HepG2 (cell line): ENCODE results near the gene LARP1. TPM values are rescaled to one million over a fixed set of nuclear protein-coding genes. Genes with fewer than 3 reads are reported as not detected.

Source experiments
- ATAC-seq: fragments of 200-7000 bp; cut with Tn5 transposase; 3 replicates; pipeline ENCODE4 v1.9.1; 2020; ENCODE audit warnings: mild to moderate bottlenecking, moderate library complexity
- BruUV-seq: library from RNA; stranded (reverse); fragments of 400-500 nt; replicated peaks from 2 replicates; lab custom pipeline; 2021; lab: Mats Ljungman, UMichigan
- CTCF ChIA-PET: fragments of 300-600 bp; formaldehyde crosslinking; extraction: SDS; loops from one replicate; lab custom pipeline; 2021; ENCODE audit warnings: low total read pairs, inconsistent platforms, low intra/inter-chr PET ratio; lab: Yijun Ruan, JAX
- POLR2A ChIA-PET: fragments of 350-600 bp; sonication (Branson Sonifier 250); formaldehyde crosslinking; loops from one replicate; lab custom pipeline; 2020; ENCODE audit warnings: antibody characterized with exemption, inconsistent platforms; lab: Yijun Ruan, JAX
- DNase-seq: peaks from one replicate; pipeline ENCODE4 v3.0.0-alpha.2; 2015; ENCODE audit warnings: low spot score
- FAIRE-seq: peaks from 3 replicates; lab custom pipeline; 2011; peaks lifted over from hg19 to GRCh38; lab: Jason Lieb, UNC
- H2AFZ ChIP-seq: one replicate; pipeline ENCODE4 v1.6.1; 2011; ENCODE audit warnings: low read length, inconsistent platforms
- H3K27ac ChIP-seq: fragments of 300-600 bp; 3 replicates; pipeline ENCODE4 v1.8.0; 2011; ENCODE audit warnings: mixed run types, mild to moderate bottlenecking, mixed read lengths, low read length, inconsistent platforms; ENCODE audit not compliant: insufficient read depth; ENCODE audit errors: extremely low read length
- H3K27me3 ChIP-seq, 2 experiments: fragments of 200-600 bp in 1 of 2; 2 replicates in 1 of 2; 3 replicates in 1 of 2; pipeline versions ENCODE4 v1.6.0 to v1.8.0; 2011; ENCODE audit warnings: low read length in 2 of 2, mild to moderate bottlenecking in 2 of 2, moderate library complexity in 2 of 2, inconsistent platforms in 1 of 2; ENCODE audit not compliant: insufficient read depth in 2 of 2, control insufficient read depth in 1 of 2
- H3K36me3 ChIP-seq, 2 experiments: fragments of 200-600 bp in 1 of 2; replicated peaks in 1 of 2; 2 replicates in 1 of 2; 3 replicates in 1 of 2; pipeline versions ENCODE4 v1.5.1 to v1.8.0; 2011; ENCODE audit warnings: low read length in 2 of 2, inconsistent platforms in 1 of 2; ENCODE audit not compliant: insufficient read depth in 2 of 2, control insufficient read depth in 1 of 2
- H3K4me1 ChIP-seq: 2 replicates; pipeline ENCODE4 v1.5.1; 2012; ENCODE audit warnings: low read length, inconsistent platforms; ENCODE audit not compliant: insufficient read depth
- H3K4me2 ChIP-seq: 2 replicates; pipeline ENCODE4 v1.6.0; 2011; ENCODE audit warnings: low read depth, low read length, inconsistent platforms
- H3K4me3 ChIP-seq, 3 experiments: fragments of 200-600 bp in 1 of 3; sonication (generic), shearing (Covaris generic) in 1 of 3; replicated peaks in 1 of 3; 2 replicates each; pipeline ENCODE4 v1.5.1; 2011 to 2016; ENCODE audit warnings: low read length in 3 of 3, inconsistent platforms in 2 of 3, low read depth in 2 of 3, mild to moderate bottlenecking in 2 of 3, control low read depth in 1 of 3, mixed read lengths in 1 of 3; ENCODE audit not compliant: insufficient read depth in 1 of 3
- H3K79me2 ChIP-seq: one replicate; pipeline ENCODE4 v1.6.1; 2011; ENCODE audit warnings: low read length, inconsistent platforms; ENCODE audit not compliant: insufficient read depth
- H3K9ac ChIP-seq: 2 replicates; pipeline ENCODE4 v1.6.0; 2011; ENCODE audit warnings: mild to moderate bottlenecking, low read depth, low read length, inconsistent platforms; ENCODE audit not compliant: insufficient read depth
- H3K9me3 ChIP-seq: 2 replicates; pipeline ENCODE4 v1.5.1; 2012; ENCODE audit warnings: mild to moderate bottlenecking, low read length
- H4K20me1 ChIP-seq: 2 replicates; pipeline ENCODE4 v1.6.0; 2011; ENCODE audit warnings: inconsistent platforms, mild to moderate bottlenecking, low read length, moderate library complexity; ENCODE audit not compliant: insufficient read depth
- ADNP ChIP-seq: sonication (generic); formaldehyde crosslinking; IDR thresholded peaks from 2 replicates; pipeline ENCODE4 v1.4.0; 2020; ENCODE audit warnings: missing genetic modification reagents
- CCAR2 ChIP-seq: fragments of 200-400 bp; formaldehyde crosslinking; optimal IDR thresholded peaks from 2 replicates; pipeline ENCODE3; 2018; ENCODE audit warnings: low read depth, mild to moderate bottlenecking, low read length, moderate library complexity
- DMAP1 ChIP-seq: IDR thresholded peaks from 2 replicates; pipeline ENCODE4 v1.6.1; 2016
- KDM2A ChIP-seq: sonication (generic); formaldehyde crosslinking; IDR thresholded peaks from 2 replicates; pipeline ENCODE4 v1.4.0; 2020; ENCODE audit warnings: low read depth, missing genetic modification reagents, borderline replicate concordance
- PCBP1 ChIP-seq: fragments of 200-400 bp; formaldehyde crosslinking; IDR thresholded peaks from 2 replicates; pipeline ENCODE4 v1.6.1; 2017; ENCODE audit warnings: mild to moderate bottlenecking, low read depth, low read length, borderline replicate concordance
- PHF20 ChIP-seq: sonication (generic); formaldehyde crosslinking; IDR thresholded peaks from 2 replicates; pipeline ENCODE4 v1.5.0; 2020; ENCODE audit warnings: mild to moderate bottlenecking, missing genetic modification reagents
- TBP ChIP-seq: sonication (generic); formaldehyde crosslinking; IDR thresholded peaks from 2 replicates; pipeline ENCODE4 v1.5.0; 2020; ENCODE audit warnings: missing genetic modification reagents
- ZNF800 ChIP-seq: sonication (generic); formaldehyde crosslinking; IDR thresholded peaks from 2 replicates; pipeline ENCODE4 v1.4.0; 2020; ENCODE audit warnings: missing genetic modification reagents
- WGBS: methylation state at CpG from one replicate; pipeline ENCODE4 v1.1.6; 2017; ENCODE audit warnings: low lambda C conversion rate; 5-methylcytosine and 5-hydroxymethylcytosine counted together
- in situ Hi-C: cut with HindIII; loops from 2 replicates; pipeline ENCODE4 v1.10.0; 2017; ENCODE audit warnings: low pct_unique_long_range_greater_than_20kb; ENCODE audit not compliant: extremely low pct_ligation_motif_present
- intact Hi-C: fragments of 100-400 bp; cut with micrococcal nuclease; formaldehyde crosslinking; loops from one replicate; pipeline ENCODE4 v1.10.0; 2022; ENCODE audit not compliant: unreplicated experiment
- polyA plus RNA-seq, 8 experiments: library from polyadenylated mRNA; depleted of rRNA in 3 of 8; stranded (reverse) in 7 of 8; unstranded in 1 of 8; fragments of >200 nt; fragmentation: Illumina TruSeq in 4 of 8; extraction: Trizol in 4 of 8; gene quantifications; 2 replicates each; pipeline versions ENCODE4 v1.2.1 to v1.2.3, GENCODE V29; 2011 to 2016; ENCODE audit warnings: low read depth in 4 of 8, missing spikeins in 1 of 8, mixed read lengths in 1 of 8; ENCODE audit not compliant: insufficient read depth in 1 of 8
- total RNA-seq, 5 experiments: library from RNA; depleted of rRNA; stranded (reverse); fragments of >200 nt; fragmentation: Illumina TruSeq; extraction: Trizol; gene quantifications; 2 replicates each; pipeline ENCODE4 v1.2.3, GENCODE V29; 2016; ENCODE audit warnings: low read depth in 1 of 5
- TF ChIP-seq, protein P1 (sequence below): sonication (generic); formaldehyde crosslinking; IDR thresholded peaks from 2 replicates; pipeline ENCODE4 v1.4.0; 2020; ENCODE audit warnings: low read depth, missing genetic modification reagents
- TF ChIP-seq, protein P2 (sequence below): sonication (generic); formaldehyde crosslinking; IDR thresholded peaks from 2 replicates; pipeline ENCODE4 v1.8.1; 2023; ENCODE audit warnings: mild to moderate bottlenecking, inconsistent platforms, moderate library complexity, missing genetic modification reagents, borderline replicate concordance
- TF ChIP-seq, protein P3 (sequence below): sonication (generic); formaldehyde crosslinking; IDR thresholded peaks from 2 replicates; pipeline ENCODE4 v1.4.0; 2020; ENCODE audit warnings: mild to moderate bottlenecking, missing genetic modification reagents

LARP1 gene
- total and polyA plus RNA-seq, 2 of the 13 experiments (the other 11 are each of a cell fraction or from before 2014, with no cell fraction given): 45.2 to 61.4 TPM

GRCh38 chr5:154756868-154757813, 2.0 kb downstream of the LARP1 start:
- peak overlapping the region; percentile 95 for H3K9ac ChIP-seq
- H3K9me3 ChIP-seq: no peaks in the 10 kb centered on the region
- peaks cover 62% of the 10 kb centered on the region for H3K79me2 ChIP-seq
- H4K20me1 ChIP-seq: peaks cover 54% of the 10 kb centered on the region
- WGBS: 3% methylated on average over 20 of the region's 73 CpGs
- FAIRE-seq (no peak), ATAC-seq (0 out of 3 replicates have a peak, but pooled peaks have one; percentile 2), DNase-seq (no peak)
- peak overlapping the region; percentile 75 to 94 (median 89) for H3K4me3 ChIP-seq
- H3K27me3 ChIP-seq: no peaks in the 10 kb centered on the region; a peak in 1 of 5 replicates
- no TSS peak for BruUV-seq
- CTCF ChIA-PET: no interaction called here
- intact Hi-C loops: loop anchor here (5.0 kb wide), 3 partner anchors 55 to 105 kb away; partner anchors contain the start of gene CNOT8
- H3K27ac ChIP-seq: peak overlapping the region; percentile 93
- H3K36me3 ChIP-seq: peaks cover 0 to 6% of the 10 kb centered on the region in 2 experiments; a peak in 1 of 5 replicates
- in situ Hi-C loops: loop anchor here (10.0 kb wide), 1 partner anchor 102 kb away; no protein-coding TSS in a partner anchor
- peak overlapping the region; percentile 89 for H3K4me2 ChIP-seq
- H2AFZ ChIP-seq: no peak overlapping the region
- H3K4me1 ChIP-seq: peaks cover 71% of the 10 kb centered on the region
- POLR2A ChIA-PET: interaction anchor here (1.5 to 2.1 kb wide), 2 partner anchors 74 to 110 kb away, joined by 3 to 7 read pairs; no protein-coding TSS in a partner anchor
- TF ChIP-seq, protein P1, sequence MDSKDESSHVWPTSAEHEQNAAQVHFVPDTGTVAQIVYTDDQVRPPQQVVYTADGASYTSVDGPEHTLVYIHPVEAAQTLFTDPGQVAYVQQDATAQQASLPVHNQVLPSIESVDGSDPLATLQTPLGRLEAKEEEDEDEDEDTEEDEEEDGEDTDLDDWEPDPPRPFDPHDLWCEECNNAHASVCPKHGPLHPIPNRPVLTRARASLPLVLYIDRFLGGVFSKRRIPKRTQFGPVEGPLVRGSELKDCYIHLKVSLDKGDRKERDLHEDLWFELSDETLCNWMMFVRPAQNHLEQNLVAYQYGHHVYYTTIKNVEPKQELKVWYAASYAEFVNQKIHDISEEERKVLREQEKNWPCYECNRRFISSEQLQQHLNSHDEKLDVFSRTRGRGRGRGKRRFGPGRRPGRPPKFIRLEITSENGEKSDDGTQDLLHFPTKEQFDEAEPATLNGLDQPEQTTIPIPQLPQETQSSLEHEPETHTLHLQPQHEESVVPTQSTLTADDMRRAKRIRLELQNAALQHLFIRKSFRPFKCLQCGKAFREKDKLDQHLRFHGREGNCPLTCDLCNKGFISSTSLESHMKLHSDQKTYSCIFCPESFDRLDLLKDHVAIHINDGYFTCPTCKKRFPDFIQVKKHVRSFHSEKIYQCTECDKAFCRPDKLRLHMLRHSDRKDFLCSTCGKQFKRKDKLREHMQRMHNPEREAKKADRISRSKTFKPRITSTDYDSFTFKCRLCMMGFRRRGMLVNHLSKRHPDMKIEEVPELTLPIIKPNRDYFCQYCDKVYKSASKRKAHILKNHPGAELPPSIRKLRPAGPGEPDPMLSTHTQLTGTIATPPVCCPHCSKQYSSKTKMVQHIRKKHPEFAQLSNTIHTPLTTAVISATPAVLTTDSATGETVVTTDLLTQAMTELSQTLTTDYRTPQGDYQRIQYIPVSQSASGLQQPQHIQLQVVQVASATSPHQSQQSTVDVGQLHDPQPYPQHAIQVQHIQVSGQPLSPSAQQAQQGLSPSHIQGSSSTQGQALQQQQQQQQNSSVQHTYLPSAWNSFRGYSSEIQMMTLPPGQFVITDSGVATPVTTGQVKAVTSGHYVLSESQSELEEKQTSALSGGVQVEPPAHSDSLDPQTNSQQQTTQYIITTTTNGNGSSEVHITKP: peak; percentile 57; the same call in 1 of the 2 replicates
- no peak for TF ChIP-seq ADNP (CRISPR knock-in tag)
- TF ChIP-seq TBP: no peak
- no peak for TF ChIP-seq CCAR2
- TF ChIP-seq PCBP1: 0 out of 2 replicates have a peak, but pooled peaks have one; percentile 47
- TF ChIP-seq PHF20 (CRISPR knock-in tag): 0 out of 2 replicates have a peak, but pooled peaks have one; percentile 11
- TF ChIP-seq, protein P2, sequence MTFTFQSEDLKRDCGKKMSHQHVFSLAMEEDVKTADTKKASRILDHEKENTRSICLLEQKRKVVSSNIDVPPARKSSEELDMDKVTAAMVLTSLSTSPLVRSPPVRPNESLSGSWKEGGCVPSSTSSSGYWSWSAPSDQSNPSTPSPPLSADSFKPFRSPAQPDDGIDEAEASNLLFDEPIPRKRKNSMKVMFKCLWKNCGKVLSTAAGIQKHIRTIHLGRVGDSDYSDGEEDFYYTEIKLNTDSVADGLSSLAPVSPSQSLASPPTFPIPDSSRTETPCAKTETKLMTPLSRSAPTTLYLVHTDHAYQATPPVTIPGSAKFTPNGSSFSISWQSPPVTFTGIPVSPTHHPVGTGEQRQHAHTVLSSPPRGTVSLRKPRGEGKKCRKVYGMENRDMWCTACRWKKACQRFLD (CRISPR knock-in tag): no peak
- no peak for TF ChIP-seq ZNF800 (CRISPR knock-in tag)
- TF ChIP-seq, protein P3, sequence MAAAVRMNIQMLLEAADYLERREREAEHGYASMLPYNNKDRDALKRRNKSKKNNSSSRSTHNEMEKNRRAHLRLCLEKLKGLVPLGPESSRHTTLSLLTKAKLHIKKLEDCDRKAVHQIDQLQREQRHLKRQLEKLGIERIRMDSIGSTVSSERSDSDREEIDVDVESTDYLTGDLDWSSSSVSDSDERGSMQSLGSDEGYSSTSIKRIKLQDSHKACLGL (CRISPR knock-in tag): peak; percentile 62; the same call in 1 of the 2 replicates
- TF ChIP-seq KDM2A (CRISPR knock-in tag): peak; percentile 27; the same call in 1 of the 2 replicates
- TF ChIP-seq DMAP1 (CRISPR knock-in tag): 0 out of 2 replicates have a peak, but pooled peaks have one; percentile 37
